ENCODE measurements around the gene C2orf92. TPM values are rescaled to one million over a fixed set of nuclear protein-coding genes. Genes with fewer than 3 reads are reported as not detected.

C2orf92 gene
- total RNA-seq, 1 experiment from 2014 or later, result 10.2 TPM

DNA sequence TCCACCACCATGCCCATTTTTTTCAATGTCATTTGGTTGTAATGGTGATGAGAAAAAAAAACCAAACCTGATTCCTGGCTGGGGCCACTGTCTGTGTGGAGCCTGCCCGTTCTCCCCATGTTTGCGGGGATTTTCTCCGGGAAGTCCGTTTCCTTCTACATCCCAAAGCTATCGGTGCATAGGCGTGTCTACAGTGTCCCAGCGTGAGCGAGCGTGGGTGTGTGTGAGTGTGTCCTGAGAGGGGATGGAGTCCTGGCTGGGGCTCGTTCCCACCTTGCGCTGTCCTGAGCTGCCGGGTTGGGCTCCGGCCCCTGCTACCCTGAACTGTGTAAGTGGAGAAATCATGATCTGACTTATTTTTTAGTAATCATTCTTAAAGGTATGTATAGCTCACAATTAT, 36.6 kb downstream of the C2orf92 start:
- CTCF ChIA-PET, result no interaction called here
- intact Hi-C loops (cut with micrococcal nuclease; ENCODE audit: unreplicated experiment), result no loop called here
- H3K36me3 Mint-ChIP-seq (ENCODE audit: insufficient read depth, unreplicated experiment), result no peaks in the 10 kb centered on the region
- no TSS peak for BruUV-seq (replicated peaks)
- POLR2A ChIA-PET, result no interaction called here
- no peaks in the 10 kb centered on the region for H3K36me3 ChIP-seq (ENCODE audit: control insufficient read depth, insufficient read depth, low read length)
- peaks cover 6% of the 10 kb centered on the region for H3K4me1 ChIP-seq
- no peak overlapping the region for H3K4me3 ChIP-seq (ENCODE audit: low read depth, low read length)
- TF ChIP-seq, protein P1, sequence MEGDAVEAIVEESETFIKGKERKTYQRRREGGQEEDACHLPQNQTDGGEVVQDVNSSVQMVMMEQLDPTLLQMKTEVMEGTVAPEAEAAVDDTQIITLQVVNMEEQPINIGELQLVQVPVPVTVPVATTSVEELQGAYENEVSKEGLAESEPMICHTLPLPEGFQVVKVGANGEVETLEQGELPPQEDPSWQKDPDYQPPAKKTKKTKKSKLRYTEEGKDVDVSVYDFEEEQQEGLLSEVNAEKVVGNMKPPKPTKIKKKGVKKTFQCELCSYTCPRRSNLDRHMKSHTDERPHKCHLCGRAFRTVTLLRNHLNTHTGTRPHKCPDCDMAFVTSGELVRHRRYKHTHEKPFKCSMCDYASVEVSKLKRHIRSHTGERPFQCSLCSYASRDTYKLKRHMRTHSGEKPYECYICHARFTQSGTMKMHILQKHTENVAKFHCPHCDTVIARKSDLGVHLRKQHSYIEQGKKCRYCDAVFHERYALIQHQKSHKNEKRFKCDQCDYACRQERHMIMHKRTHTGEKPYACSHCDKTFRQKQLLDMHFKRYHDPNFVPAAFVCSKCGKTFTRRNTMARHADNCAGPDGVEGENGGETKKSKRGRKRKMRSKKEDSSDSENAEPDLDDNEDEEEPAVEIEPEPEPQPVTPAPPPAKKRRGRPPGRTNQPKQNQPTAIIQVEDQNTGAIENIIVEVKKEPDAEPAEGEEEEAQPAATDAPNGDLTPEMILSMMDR (IDR thresholded peaks at IDR 0.05; ENCODE audit: insufficient read depth in 1 of 2, low read depth in 1 of 2, low read length in 1 of 2, severe bottlenecking in 1 of 2, unreplicated experiment in 1 of 2), result no peak
- H3K4me1 Mint-ChIP-seq (ENCODE audit: low read depth, unreplicated experiment), result peaks cover 11% of the 10 kb centered on the region
- no peak overlapping the region for H3K4me3 Mint-ChIP-seq (ENCODE audit: unreplicated experiment)
- no peaks in the 10 kb centered on the region for H3K9me3 Mint-ChIP-seq (ENCODE audit: unreplicated experiment)
- no peaks in the 10 kb centered on the region for H3K9me3 ChIP-seq
- H3K27ac Mint-ChIP-seq (ENCODE audit: unreplicated experiment), result no peak overlapping the region
- H3K27me3 ChIP-seq (replicated peaks; ENCODE audit: control insufficient read depth, insufficient read depth, low read length), result no peaks in the 10 kb centered on the region
- DNase-seq, result no peak
- no peaks in the 10 kb centered on the region for H3K27me3 Mint-ChIP-seq (ENCODE audit: insufficient read depth, unreplicated experiment)

DNA sequence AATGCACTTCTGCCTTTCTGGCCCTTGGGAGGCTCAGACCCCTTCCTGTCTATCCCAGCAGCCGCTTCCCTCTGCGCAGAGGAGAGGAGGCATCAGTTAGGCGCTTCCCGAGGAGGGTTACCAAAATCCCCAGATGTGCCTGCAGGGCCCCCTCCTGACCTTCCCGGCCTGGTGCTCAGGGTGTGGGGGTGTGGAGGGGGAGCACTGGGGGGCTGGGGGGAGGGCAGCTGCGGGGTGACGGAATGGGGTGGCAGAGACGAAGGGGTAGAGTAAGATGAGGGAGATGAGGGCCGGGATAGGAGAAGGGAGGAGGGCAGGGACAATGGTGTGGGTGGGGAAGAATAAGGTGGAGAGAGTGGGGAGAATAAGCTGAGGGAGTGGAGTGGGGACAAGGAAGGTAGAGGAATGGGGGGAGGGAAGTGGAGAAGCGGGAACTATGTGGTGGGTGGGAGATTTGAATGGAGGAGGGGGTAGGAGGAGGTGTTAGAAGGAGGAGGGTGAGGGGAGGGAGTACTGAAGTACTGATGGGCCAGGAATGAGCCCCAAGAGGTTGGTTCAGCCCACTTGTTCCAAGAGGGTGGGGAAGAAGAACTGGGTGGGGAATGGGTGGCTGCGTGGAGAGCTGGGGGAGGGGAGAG, 37.3 kb downstream of the C2orf92 start:
- no peaks in the 10 kb centered on the region for H3K27me3 Mint-ChIP-seq (ENCODE audit: insufficient read depth, unreplicated experiment)
- BruUV-seq (replicated peaks), result no TSS peak
- Histone ChIP-seq H3K9me3 (no peaks in the 10 kb centered on the region), H3K4me3 (ENCODE audit: low read depth, low read length) (no peak overlapping the region), H3K4me1 (peaks cover 13% of the 10 kb centered on the region), H3K27me3 (replicated peaks; ENCODE audit: control insufficient read depth, insufficient read depth, low read length) (no peaks in the 10 kb centered on the region), H3K36me3 (ENCODE audit: control insufficient read depth, insufficient read depth, low read length) (no peaks in the 10 kb centered on the region)
- H3K27ac Mint-ChIP-seq (ENCODE audit: unreplicated experiment), result no peak overlapping the region
- ChIA-PET CTCF (no interaction called here), POLR2A (no interaction called here)
- H3K4me3 Mint-ChIP-seq (ENCODE audit: unreplicated experiment), result no peak overlapping the region
- H3K36me3 Mint-ChIP-seq (ENCODE audit: insufficient read depth, unreplicated experiment), result no peaks in the 10 kb centered on the region
- H3K4me1 Mint-ChIP-seq (ENCODE audit: low read depth, unreplicated experiment), result peaks cover 18% of the 10 kb centered on the region
- TF ChIP-seq, protein P1 (IDR thresholded peaks at IDR 0.05; ENCODE audit: insufficient read depth in 1 of 2, low read depth in 1 of 2, low read length in 1 of 2, severe bottlenecking in 1 of 2, unreplicated experiment in 1 of 2), result no peak
- H3K9me3 Mint-ChIP-seq (ENCODE audit: unreplicated experiment), result no peaks in the 10 kb centered on the region
- intact Hi-C loops (cut with micrococcal nuclease; ENCODE audit: unreplicated experiment), result no loop called here
- DNase-seq, result no peak

DNA sequence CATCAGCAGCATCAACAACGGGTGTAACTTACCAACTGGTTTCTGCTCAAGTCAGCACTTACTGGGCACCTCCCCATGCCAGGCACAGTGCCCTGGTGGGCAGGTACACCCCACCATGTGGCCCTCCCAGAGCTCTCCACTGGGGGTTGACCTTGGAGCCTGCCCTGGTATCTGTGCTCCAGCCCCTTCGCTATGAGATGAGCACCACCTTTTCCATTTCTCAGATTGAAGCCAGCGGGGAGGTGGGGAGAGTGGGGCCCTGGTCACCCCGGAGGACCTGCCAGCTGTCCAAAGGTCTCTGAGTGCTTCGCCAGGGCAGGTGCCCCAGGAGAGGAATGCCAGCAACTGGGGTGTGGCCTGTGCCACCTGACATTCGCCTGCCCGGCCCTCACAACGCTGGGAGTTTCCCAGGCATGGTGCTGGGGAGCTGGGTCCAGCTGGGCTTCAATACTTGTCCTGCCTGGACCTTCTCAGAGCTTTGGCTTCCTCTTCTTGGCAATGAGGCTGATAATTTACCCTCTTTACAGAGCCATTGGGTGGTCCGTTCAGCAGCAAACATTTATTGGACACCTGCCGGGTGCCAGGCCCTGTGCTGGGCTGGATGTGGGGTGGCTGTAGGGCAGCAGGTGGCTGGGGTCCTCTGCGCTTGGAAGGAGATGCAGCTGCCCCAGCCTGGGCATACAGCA, 38.0 kb downstream of the C2orf92 start:
- Mint-ChIP-seq H3K9me3 (ENCODE audit: unreplicated experiment) (no peaks in the 10 kb centered on the region), H3K27me3 (ENCODE audit: insufficient read depth, unreplicated experiment) (no peaks in the 10 kb centered on the region), H3K4me3 (ENCODE audit: unreplicated experiment) (no peak overlapping the region), H3K36me3 (ENCODE audit: insufficient read depth, unreplicated experiment) (no peaks in the 10 kb centered on the region), H3K27ac (ENCODE audit: unreplicated experiment) (no peak overlapping the region), H3K4me1 (ENCODE audit: low read depth, unreplicated experiment) (peaks cover 25% of the 10 kb centered on the region)
- Histone ChIP-seq H3K27me3 (replicated peaks; ENCODE audit: control insufficient read depth, insufficient read depth, low read length) (no peaks in the 10 kb centered on the region), H3K36me3 (ENCODE audit: control insufficient read depth, insufficient read depth, low read length) (no peaks in the 10 kb centered on the region), H3K9me3 (no peaks in the 10 kb centered on the region), H3K4me1 (peaks cover 20% of the 10 kb centered on the region), H3K4me3 (ENCODE audit: low read depth, low read length) (no peak overlapping the region)
- ChIA-PET POLR2A (no interaction called here), CTCF (interaction anchor here (1.6 kb wide), 1 partner anchor 7 kb away, joined by 5 read pairs; no protein-coding TSS in a partner anchor)
- TF ChIP-seq, protein P1 (IDR thresholded peaks at IDR 0.05; ENCODE audit: insufficient read depth in 1 of 2, low read depth in 1 of 2, low read length in 1 of 2, severe bottlenecking in 1 of 2, unreplicated experiment in 1 of 2), result no peak
- DNase-seq, result no peak
- intact Hi-C loops (cut with micrococcal nuclease; ENCODE audit: unreplicated experiment), result no loop called here
- BruUV-seq (replicated peaks), result no TSS peak

Measured in Caco-2 (cell line).